Left ventricle myocardium inferior (tissue), 1 donor: Measurements from ENCODE around the gene FAM229A. TPM values are rescaled to one million over a fixed set of nuclear protein-coding genes. Genes with fewer than 3 reads are reported as not detected.

Experiments used
- DNase-seq: peaks from one replicate; pipeline ENCODE4 v3.0.0-alpha.2; 2020
- H3K27ac ChIP-seq: fragments of 200-600 bp; replicated peaks from 2 replicates; pipeline ENCODE4 v1.8.0; 2021
- H3K27me3 ChIP-seq: fragments of 200-600 bp; 2 replicates; pipeline ENCODE4 v1.8.0; 2021; ENCODE audit warnings: low read depth
- H3K36me3 ChIP-seq: fragments of 200-600 bp; 2 replicates; pipeline ENCODE4 v1.8.0; 2021
- H3K4me1 ChIP-seq: fragments of 200-600 bp; 2 replicates; pipeline ENCODE4 v1.8.0; 2021
- H3K4me3 ChIP-seq: fragments of 200-600 bp; 2 replicates; pipeline ENCODE4 v1.8.0; 2021; ENCODE audit warnings: mild to moderate bottlenecking, moderate library complexity
- H3K9me3 ChIP-seq: fragments of 200-600 bp; replicated peaks from 2 replicates; pipeline ENCODE4 v1.8.0; 2021
- CTCF ChIP-seq: fragments of 200-600 bp; IDR thresholded peaks from 2 replicates; pipeline ENCODE4 v1.8.0; 2021; ENCODE audit warnings: antibody characterized with exemption, mild to moderate bottlenecking, borderline replicate concordance
- intact Hi-C: fragments of 100-400 bp; cut with micrococcal nuclease; formaldehyde crosslinking; loops from one replicate; pipeline ENCODE4 v1.11.0; 2022
- total RNA-seq: library from RNA; stranded (reverse); fragmentation: NEBNext Ultra II Directional; extraction: Animal tissue kit (Norgen Biotek cat#: 25700); gene quantifications from one replicate; pipeline ENCODE4 v1.2.1, GENCODE V29; 2021
- donor health status: DM: no; HTN: yes; CAD: no; lungs with severe emphysema.

FAM229A gene
- total RNA-seq, 1 donor from 2014 or later: 2.1 TPM

GRCh38 chr1:32330558-32331151 lies 31.6 kb downstream of the FAM229A start:
- Histone ChIP-seq H3K36me3 (peaks cover 76% of the 10 kb centered on the region), H3K27me3 (no peaks in the 10 kb centered on the region), H3K4me3 (no peak overlapping the region), H3K9me3 (no peaks in the 10 kb centered on the region), H3K4me1 (peaks cover 14% of the 10 kb centered on the region), H3K27ac (no peak overlapping the region)
- no peak for TF ChIP-seq CTCF
- no peak for DNase-seq
- intact Hi-C loops: no loop called here

GRCh38 chr1:32329931-32330466 lies 32.3 kb downstream of the FAM229A start:
- no peak for TF ChIP-seq CTCF
- Histone ChIP-seq H3K4me3 (no peak overlapping the region), H3K27me3 (no peaks in the 10 kb centered on the region), H3K4me1 (peaks cover 9% of the 10 kb centered on the region), H3K9me3 (no peaks in the 10 kb centered on the region), H3K36me3 (peaks cover 83% of the 10 kb centered on the region), H3K27ac (no peak overlapping the region)
- no peak for DNase-seq
- intact Hi-C loops: no loop called here

- Histone ChIP-seq H3K27me3 (no peaks in the 10 kb centered on the region), H3K9me3 (no peaks in the 10 kb centered on the region), H3K4me1 (no peaks in the 10 kb centered on the region), H3K36me3 (peaks cover 80% of the 10 kb centered on the region), H3K27ac (no peak overlapping the region), H3K4me3 (no peak overlapping the region)
- no peak for DNase-seq
- no peak for TF ChIP-seq CTCF
- intact Hi-C loops: no loop called here
Measured at GRCh38 chr1:32327204-32327603, 35.1 kb downstream of the FAM229A start.

DNA sequence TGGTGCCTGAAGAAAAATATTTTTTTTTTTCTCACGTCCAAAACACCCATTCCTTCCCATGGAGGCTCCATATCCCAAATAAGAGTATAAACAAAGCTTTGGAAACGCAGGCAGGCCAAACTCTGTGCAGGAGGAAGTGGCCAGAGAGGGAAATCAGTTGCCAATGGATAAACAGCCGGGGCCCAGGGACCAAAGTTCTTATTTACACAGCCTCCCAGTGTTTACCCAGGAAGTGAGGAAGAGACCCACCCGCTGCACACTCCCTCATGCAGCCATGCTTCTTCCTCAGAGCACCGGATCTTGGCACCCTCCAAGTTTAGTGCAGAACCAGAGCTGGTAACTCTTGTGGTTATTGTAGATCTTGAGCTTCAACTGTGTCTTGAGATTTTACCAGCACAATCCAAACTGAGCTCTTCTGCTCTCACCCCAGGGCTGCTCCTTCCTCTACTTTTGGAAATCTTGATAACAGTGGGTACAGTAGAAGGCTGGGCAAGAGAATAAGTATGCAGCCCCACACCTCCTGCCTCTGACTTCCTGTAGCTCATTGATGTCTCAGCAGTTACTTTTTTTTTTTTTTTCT lies 40.5 kb downstream of the FAM229A start:
- DNase-seq: no peak
- Histone ChIP-seq H3K4me1 (peaks cover 8% of the 10 kb centered on the region), H3K9me3 (no peaks in the 10 kb centered on the region), H3K27ac (peak overlapping the region; percentile 24), H3K27me3 (no peaks in the 10 kb centered on the region), H3K36me3 (peaks cover 61% of the 10 kb centered on the region), H3K4me3 (no peak overlapping the region)
- intact Hi-C loops: no loop called here
- TF ChIP-seq CTCF: no peak

- intact Hi-C loops: loop anchor here (10.0 kb wide), 1 partner anchor 93 kb away; the partner anchor contains the start of genes EIF3I and TMEM234
- no peak for DNase-seq
- TF ChIP-seq CTCF: no peak
Measured at GRCh38 chr1:32318127-32318869, 44.0 kb downstream of the FAM229A start.

More at GRCh38 chr1:32318127-32318869, 44.0 kb downstream of the FAM229A start:
- H3K36me3 ChIP-seq: peaks cover 35% of the 10 kb centered on the region
- no peaks in the 10 kb centered on the region for H3K27me3 ChIP-seq
- no peak overlapping the region for H3K27ac ChIP-seq
- no peaks in the 10 kb centered on the region for H3K9me3 ChIP-seq
- H3K4me1 ChIP-seq: peaks cover 27% of the 10 kb centered on the region
- H3K4me3 ChIP-seq: no peak overlapping the region
